AG08396 (cell line): ENCODE measurements around the gene CYLC1.
A peak's percentile ranks its signal among the peaks of the same experiment; 100 is the strongest.

Experiments used
- DNase-seq: peaks from one replicate; pipeline ENCODE4 v3.0.0; 2012; ENCODE audit warnings: low spot score, mixed read lengths

CYLC1 gene, protein sequence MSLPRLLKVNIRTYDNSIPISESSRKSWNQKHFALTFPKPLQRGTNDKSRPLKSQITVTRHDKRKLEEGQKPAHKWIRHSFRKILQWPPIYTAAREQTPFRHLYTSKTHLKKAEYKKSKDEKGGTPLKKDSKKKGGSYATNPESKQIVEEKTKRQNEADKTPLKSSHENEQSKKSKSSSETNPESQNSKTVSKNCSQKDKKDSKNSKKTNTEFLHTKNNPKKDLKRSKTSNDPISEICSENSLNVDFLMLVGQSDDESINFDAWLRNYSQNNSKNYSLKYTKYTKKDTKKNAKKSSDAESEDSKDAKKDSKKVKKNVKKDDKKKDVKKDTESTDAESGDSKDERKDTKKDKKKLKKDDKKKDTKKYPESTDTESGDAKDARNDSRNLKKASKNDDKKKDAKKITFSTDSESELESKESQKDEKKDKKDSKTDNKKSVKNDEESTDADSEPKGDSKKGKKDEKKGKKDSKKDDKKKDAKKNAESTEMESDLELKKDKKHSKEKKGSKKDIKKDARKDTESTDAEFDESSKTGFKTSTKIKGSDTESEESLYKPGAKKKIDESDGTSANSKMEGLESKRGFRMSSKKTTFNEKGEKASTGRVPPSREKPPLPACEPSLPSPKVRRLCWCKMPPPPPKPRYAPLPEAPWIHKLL

DNA sequence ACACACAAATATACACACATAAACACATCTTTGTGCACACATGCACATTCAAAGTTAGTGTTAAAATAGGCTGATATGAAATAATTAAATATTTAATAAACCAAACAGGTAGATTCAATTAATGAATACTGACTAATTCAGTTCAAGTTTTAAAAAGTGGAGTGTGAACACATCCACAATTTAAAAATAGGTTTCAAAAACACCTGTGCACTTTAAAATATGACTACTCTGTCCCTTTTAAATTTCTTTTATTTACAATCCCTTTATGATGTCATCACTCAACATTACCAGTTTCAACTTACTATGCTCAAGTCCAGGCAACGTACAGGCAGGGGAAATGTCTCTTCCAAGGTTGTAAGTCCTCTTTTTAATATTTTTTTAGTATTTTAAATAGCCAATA, at the start of gene CYLC1:
CYLC1 (plus strand) TSS at position 301 of the 400 bp plus-strand sequence; CDS start at position 338, 37 bp downstream.
- no peak for DNase-seq

DNA sequence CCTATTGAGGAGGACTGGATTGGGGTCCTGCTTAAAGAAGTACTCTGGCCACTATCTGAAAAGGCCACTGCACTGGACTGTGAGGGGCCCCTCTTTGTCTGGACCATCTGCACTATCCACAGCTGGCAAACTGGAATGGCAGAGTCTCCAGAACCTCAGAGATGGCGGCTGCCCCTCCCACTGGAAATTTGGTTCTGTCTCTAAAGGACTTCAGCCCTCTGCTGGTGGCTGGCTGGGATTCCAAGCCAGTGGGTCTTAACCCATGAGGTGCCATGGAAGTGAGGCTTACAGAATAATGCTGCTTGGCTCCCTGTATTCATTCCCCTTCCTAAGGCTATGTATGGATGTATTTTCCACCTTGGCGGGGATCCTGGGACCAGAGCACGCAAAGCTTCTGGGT, 41.6 kb upstream of the CYLC1 start:
- no peak for DNase-seq

DNA sequence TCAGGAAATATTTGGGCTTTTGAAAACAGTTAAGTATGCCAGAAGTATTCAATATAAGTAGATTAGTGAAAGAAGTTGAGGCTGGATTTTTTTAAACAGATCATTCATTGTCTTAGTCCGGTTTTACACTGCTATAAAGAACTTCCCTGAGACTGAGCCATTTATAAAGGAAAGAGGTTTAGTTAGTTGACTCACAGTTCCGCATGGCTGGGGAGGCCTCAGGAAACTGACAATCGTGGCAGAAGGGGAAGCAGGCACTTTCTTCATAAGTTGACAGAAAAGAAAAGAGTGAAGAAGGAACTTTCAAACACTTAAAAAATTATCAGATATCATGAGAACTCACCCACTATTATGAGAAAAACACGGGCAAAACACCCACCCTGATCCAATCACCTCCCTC, 31.1 kb upstream of the CYLC1 start:
- DNase-seq = no peak

DNA sequence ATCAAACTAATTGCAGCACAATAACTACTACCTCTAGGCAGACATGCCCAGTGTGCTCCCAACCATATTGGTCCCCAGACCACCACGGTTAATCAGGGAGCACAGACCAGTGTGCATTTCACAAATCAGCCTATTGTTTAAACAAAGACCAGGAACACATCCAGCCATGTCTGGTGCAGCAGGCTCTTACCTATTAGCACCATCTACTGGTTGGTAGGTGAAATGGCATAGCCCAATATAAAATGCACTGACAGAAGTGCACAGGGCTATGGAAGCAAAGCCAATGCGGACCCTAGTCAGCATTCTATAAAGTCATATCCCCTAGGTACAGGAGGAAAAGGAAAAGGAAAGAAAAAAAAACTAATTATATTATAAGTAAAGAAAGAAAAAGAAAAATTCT, 15.5 kb upstream of the CYLC1 start:
- DNase-seq = peak; percentile 18

DNA sequence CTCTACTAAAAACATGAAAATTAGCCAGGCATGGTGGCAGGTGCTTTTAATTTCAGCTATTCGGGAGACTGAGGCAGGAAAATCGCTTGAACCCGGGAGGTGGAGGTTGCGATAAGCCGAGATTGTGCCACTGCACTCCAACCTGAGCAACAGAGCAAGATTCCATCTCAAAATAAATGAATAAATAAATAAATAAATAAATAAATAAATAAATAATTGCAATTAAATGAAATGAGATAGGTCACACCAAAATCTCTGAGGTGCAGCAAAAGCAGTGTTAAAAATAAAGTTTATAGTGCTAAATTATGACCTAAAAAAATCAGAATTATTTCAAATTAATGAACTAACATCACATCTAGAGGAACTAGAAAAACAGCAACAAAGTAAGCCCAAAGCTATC, 13.6 kb upstream of the CYLC1 start:
- DNase-seq = no peak

DNA sequence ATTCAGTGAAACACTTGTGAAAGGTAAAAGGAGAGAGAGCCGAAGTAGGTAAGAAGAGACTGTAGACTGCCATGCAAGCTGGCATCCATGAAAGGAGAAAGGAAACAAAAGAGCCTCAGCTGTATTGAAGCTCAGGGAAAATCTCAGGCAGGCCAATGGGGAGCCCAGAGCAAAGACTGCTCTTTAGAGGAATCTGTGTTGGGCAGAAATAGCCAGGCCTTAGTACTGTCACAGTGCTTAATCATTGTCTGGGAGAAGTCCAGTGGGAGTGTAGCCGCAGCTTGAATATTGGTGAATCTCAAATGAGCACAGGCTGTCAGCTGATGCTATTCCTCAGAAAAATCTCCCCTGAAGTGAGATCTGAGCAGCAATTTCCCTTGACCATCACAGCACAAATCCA, 27.6 kb downstream of the CYLC1 start:
- no peak for DNase-seq

DNA sequence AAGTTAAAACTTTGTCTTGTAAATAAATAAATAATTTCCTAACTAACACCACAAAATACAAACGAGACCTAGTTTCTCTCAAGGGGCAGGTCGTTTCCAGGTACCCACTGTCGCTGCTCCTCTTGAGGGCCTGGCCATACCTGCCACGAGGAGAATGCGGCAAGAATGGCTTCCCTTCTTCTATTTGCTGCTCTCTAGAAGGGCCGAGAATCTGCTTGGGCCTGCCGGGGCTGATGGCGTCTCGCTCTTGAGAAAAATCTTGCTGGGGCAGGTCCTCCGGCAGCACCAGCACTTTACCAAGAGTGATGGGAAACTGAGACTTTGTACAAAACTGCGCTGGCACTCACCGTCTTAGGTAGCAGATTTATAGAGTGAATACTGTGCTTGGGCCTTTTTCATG, 31.5 kb downstream of the CYLC1 start:
- no peak for DNase-seq

DNA sequence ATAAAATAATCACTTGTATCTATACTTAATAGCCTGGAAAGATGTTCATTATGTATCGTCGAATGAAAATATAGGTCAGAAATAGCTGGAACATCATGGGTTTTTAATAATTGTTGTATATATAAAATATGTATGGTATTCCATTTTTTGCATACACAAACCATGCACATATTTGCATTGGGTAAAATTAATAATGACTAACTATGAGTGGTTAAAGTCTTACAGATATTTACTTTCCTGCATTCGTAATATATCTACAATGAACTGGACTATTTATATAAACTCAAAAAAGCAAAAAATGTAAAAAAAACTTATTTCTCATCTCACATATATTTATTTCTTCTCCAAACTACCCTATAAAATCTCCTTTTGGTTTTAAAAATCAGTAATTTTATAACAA, 46.0 kb downstream of the CYLC1 start:
- DNase-seq = no peak

DNA sequence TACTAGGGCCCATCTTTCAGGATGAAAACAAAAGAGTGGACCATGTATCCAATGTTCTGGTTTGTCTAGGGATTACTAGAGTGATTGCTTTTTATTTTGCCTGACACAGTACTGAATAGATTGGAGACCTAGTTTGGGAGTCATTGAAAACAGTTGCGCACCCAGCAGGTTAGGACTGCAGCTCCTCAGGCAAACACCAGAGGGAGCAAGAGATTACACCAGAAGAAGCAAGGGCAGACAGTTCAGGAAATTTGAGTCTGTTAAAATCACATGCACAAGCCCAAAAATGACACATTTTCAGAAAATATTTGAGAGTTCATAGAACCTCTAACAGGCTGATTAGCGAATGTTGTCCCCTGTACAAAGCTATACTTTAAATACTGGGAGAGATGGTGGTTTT, 55.6 kb downstream of the CYLC1 start:
- DNase-seq = peak; percentile 3

DNA sequence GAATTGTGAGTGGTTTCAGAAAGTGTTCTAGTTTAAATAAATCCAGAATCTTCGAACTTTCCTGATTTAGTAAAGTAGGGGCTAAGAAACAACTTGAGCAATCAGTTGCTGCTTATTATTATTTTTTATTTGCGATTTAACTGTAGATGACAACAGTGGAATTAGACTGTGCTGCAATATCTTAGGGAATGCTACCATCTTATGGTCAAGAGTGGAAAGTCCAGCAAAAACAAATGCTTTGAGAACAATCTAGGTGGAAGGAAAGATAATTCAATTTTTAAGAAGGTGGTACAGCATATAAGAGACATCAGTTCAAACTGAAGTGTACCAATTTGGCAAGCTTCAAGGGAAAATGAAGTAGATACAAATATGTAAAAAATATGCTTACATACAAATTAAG, 73.3 kb downstream of the CYLC1 start:
- DNase-seq = no peak
